GM12878 (cell line): ENCODE data around the gene TNP2.

ENCODE experiments used
- CBX5 ChIP-seq: sonication (generic); IDR thresholded peaks from 2 replicates; pipeline ENCODE4 v1.6.1; 2016; ENCODE audit warnings: low read depth, moderate library complexity, mild to moderate bottlenecking, inconsistent platforms
- GABPA ChIP-seq: IDR thresholded peaks from 2 replicates; pipeline ENCODE4 v1.6.1; 2014; ENCODE audit warnings: antibody characterized with exemption, low read depth, mild to moderate bottlenecking, inconsistent platforms
- POLR2A ChIP-seq: IDR thresholded peaks from 2 replicates; pipeline ENCODE4 v1.6.1; 2011; ENCODE audit warnings: low read depth, mild to moderate bottlenecking, low read length
- SIN3A ChIP-seq: IDR thresholded peaks from 2 replicates; pipeline ENCODE4 v1.6.1; 2012; ENCODE audit warnings: low read depth, low read length, improper control_type of control experiment
- SP1 ChIP-seq: IDR thresholded peaks from one replicate; pipeline ENCODE4 v1.6.1; 2011; ENCODE audit warnings: low read depth, low read length
- SPI1 ChIP-seq: IDR thresholded peaks from 2 replicates; pipeline ENCODE4 v1.6.1; 2011; ENCODE audit warnings: low read depth, mild to moderate bottlenecking, low read length, moderate library complexity, borderline replicate concordance; ENCODE audit not compliant: insufficient read depth
- TAF1 ChIP-seq: IDR thresholded peaks from 2 replicates; pipeline ENCODE4 v1.6.1; 2011; ENCODE audit warnings: mild to moderate bottlenecking, low read depth, low read length, borderline replicate concordance
- ZNF274 ChIP-seq: IDR thresholded peaks from one replicate; pipeline ENCODE4 v1.8.0; 2011; ENCODE audit not compliant: insufficient read length, insufficient read depth
- TF ChIP-seq, protein P1 (sequence below): IDR thresholded peaks from 2 replicates; pipeline ENCODE4 v1.6.1; 2012; ENCODE audit warnings: low read length, inconsistent platforms
- TF ChIP-seq, protein P2 (sequence below), 3 experiments: IDR thresholded peaks in 2 of 3; conservative IDR thresholded peaks in 1 of 3; 2 replicates each; pipeline ENCODE4 v1.5.1; 2011; ENCODE audit warnings: low read depth in 3 of 3, low read length in 3 of 3, mild to moderate bottlenecking in 3 of 3, control low read depth in 2 of 3, moderate library complexity in 2 of 3, inconsistent platforms in 1 of 3, mixed read lengths in 1 of 3; ENCODE audit not compliant: control insufficient read depth in 2 of 3, insufficient read depth in 1 of 3; ENCODE audit errors: extremely low read depth in 1 of 3
- TF ChIP-seq, protein P3 (sequence below): IDR thresholded peaks from 2 replicates; pipeline ENCODE4 v1.6.1; 2012; ENCODE audit warnings: improper control_type of control experiment, low read depth, low read length; ENCODE audit not compliant: insufficient replicate concordance
- TF ChIP-seq, protein P4 (sequence below): IDR thresholded peaks from 2 replicates; pipeline ENCODE4 v1.6.1; 2012; ENCODE audit warnings: low read depth, low read length, improper control_type of control experiment
- TF ChIP-seq, protein P5 (sequence below): IDR thresholded peaks from 2 replicates; pipeline ENCODE4 v1.6.1; 2012; ENCODE audit warnings: mild to moderate bottlenecking, low read depth, low read length
- TF ChIP-seq, protein P6 (sequence below): fragments of 450-650 bp; IDR thresholded peaks from 2 replicates; pipeline ENCODE4 v1.6.1; 2017; ENCODE audit warnings: borderline replicate concordance

DNA sequence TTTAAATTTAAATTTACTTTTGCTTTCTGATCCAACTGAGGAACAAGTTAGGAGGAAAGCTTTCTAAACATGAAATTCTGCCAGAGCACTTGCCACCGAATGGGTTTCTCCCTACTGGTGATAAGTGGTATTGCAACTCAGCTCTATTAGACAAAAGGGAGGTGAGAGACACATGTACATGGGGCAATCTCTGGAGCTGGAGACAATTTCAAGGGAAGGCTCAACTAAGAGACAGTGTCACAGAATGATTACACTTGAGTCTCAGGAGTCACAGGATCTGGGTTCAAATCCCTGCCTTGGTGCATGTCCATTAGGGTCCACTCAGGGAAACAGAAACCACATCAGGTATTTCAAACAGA, 50.5 kb downstream of the TNP2 start:
- no peak for TF ChIP-seq POLR2A
- TF ChIP-seq, protein P1, sequence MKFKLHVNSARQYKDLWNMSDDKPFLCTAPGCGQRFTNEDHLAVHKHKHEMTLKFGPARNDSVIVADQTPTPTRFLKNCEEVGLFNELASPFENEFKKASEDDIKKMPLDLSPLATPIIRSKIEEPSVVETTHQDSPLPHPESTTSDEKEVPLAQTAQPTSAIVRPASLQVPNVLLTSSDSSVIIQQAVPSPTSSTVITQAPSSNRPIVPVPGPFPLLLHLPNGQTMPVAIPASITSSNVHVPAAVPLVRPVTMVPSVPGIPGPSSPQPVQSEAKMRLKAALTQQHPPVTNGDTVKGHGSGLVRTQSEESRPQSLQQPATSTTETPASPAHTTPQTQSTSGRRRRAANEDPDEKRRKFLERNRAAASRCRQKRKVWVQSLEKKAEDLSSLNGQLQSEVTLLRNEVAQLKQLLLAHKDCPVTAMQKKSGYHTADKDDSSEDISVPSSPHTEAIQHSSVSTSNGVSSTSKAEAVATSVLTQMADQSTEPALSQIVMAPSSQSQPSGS = no peak
- TF ChIP-seq SIN3A = no peak
- TF ChIP-seq, protein P2, sequence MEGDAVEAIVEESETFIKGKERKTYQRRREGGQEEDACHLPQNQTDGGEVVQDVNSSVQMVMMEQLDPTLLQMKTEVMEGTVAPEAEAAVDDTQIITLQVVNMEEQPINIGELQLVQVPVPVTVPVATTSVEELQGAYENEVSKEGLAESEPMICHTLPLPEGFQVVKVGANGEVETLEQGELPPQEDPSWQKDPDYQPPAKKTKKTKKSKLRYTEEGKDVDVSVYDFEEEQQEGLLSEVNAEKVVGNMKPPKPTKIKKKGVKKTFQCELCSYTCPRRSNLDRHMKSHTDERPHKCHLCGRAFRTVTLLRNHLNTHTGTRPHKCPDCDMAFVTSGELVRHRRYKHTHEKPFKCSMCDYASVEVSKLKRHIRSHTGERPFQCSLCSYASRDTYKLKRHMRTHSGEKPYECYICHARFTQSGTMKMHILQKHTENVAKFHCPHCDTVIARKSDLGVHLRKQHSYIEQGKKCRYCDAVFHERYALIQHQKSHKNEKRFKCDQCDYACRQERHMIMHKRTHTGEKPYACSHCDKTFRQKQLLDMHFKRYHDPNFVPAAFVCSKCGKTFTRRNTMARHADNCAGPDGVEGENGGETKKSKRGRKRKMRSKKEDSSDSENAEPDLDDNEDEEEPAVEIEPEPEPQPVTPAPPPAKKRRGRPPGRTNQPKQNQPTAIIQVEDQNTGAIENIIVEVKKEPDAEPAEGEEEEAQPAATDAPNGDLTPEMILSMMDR (IDR thresholded peaks at IDR 0.05 in 2 of 3, conservative IDR thresholded peaks at IDR 0.05 in 1 of 3; ENCODE audit: control insufficient read depth in 2 of 3, extremely low read depth in 1 of 3, insufficient read depth in 1 of 3, low read depth in 3 of 3, low read length in 3 of 3) = peak in 2 of 3 experiments; percentile 54 to 55; a peak in 4 of 6 replicates
- TF ChIP-seq, protein P3, sequence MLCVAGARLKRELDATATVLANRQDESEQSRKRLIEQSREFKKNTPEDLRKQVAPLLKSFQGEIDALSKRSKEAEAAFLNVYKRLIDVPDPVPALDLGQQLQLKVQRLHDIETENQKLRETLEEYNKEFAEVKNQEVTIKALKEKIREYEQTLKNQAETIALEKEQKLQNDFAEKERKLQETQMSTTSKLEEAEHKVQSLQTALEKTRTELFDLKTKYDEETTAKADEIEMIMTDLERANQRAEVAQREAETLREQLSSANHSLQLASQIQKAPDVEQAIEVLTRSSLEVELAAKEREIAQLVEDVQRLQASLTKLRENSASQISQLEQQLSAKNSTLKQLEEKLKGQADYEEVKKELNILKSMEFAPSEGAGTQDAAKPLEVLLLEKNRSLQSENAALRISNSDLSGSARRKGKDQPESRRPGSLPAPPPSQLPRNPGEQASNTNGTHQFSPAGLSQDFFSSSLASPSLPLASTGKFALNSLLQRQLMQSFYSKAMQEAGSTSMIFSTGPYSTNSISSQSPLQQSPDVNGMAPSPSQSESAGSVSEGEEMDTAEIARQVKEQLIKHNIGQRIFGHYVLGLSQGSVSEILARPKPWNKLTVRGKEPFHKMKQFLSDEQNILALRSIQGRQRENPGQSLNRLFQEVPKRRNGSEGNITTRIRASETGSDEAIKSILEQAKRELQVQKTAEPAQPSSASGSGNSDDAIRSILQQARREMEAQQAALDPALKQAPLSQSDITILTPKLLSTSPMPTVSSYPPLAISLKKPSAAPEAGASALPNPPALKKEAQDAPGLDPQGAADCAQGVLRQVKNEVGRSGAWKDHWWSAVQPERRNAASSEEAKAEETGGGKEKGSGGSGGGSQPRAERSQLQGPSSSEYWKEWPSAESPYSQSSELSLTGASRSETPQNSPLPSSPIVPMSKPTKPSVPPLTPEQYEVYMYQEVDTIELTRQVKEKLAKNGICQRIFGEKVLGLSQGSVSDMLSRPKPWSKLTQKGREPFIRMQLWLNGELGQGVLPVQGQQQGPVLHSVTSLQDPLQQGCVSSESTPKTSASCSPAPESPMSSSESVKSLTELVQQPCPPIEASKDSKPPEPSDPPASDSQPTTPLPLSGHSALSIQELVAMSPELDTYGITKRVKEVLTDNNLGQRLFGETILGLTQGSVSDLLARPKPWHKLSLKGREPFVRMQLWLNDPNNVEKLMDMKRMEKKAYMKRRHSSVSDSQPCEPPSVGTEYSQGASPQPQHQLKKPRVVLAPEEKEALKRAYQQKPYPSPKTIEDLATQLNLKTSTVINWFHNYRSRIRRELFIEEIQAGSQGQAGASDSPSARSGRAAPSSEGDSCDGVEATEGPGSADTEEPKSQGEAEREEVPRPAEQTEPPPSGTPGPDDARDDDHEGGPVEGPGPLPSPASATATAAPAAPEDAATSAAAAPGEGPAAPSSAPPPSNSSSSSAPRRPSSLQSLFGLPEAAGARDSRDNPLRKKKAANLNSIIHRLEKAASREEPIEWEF = no peak
- TF ChIP-seq, protein P4, sequence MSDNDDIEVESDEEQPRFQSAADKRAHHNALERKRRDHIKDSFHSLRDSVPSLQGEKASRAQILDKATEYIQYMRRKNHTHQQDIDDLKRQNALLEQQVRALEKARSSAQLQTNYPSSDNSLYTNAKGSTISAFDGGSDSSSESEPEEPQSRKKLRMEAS = no peak
- TF ChIP-seq, protein P5, sequence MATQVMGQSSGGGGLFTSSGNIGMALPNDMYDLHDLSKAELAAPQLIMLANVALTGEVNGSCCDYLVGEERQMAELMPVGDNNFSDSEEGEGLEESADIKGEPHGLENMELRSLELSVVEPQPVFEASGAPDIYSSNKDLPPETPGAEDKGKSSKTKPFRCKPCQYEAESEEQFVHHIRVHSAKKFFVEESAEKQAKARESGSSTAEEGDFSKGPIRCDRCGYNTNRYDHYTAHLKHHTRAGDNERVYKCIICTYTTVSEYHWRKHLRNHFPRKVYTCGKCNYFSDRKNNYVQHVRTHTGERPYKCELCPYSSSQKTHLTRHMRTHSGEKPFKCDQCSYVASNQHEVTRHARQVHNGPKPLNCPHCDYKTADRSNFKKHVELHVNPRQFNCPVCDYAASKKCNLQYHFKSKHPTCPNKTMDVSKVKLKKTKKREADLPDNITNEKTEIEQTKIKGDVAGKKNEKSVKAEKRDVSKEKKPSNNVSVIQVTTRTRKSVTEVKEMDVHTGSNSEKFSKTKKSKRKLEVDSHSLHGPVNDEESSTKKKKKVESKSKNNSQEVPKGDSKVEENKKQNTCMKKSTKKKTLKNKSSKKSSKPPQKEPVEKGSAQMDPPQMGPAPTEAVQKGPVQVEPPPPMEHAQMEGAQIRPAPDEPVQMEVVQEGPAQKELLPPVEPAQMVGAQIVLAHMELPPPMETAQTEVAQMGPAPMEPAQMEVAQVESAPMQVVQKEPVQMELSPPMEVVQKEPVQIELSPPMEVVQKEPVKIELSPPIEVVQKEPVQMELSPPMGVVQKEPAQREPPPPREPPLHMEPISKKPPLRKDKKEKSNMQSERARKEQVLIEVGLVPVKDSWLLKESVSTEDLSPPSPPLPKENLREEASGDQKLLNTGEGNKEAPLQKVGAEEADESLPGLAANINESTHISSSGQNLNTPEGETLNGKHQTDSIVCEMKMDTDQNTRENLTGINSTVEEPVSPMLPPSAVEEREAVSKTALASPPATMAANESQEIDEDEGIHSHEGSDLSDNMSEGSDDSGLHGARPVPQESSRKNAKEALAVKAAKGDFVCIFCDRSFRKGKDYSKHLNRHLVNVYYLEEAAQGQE = no peak
- TF ChIP-seq, protein P6, sequence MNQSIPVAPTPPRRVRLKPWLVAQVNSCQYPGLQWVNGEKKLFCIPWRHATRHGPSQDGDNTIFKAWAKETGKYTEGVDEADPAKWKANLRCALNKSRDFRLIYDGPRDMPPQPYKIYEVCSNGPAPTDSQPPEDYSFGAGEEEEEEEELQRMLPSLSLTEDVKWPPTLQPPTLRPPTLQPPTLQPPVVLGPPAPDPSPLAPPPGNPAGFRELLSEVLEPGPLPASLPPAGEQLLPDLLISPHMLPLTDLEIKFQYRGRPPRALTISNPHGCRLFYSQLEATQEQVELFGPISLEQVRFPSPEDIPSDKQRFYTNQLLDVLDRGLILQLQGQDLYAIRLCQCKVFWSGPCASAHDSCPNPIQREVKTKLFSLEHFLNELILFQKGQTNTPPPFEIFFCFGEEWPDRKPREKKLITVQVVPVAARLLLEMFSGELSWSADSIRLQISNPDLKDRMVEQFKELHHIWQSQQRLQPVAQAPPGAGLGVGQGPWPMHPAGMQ = no peak
- TF ChIP-seq GABPA = no peak
- no peak for TF ChIP-seq SP1
- TF ChIP-seq TAF1 = no peak
- TF ChIP-seq SPI1 = no peak
- no peak for TF ChIP-seq ZNF274
- TF ChIP-seq CBX5 = peak; percentile 46; the same call in 1 of the 2 replicates
